Measurements from ENCODE around the gene EXOC1. TPM values are rescaled to one million over a fixed set of nuclear protein-coding genes. Genes with fewer than 3 reads are reported as not detected.

EXOC1 gene
- total RNA-seq, 4 donors from 2014 or later: 30.7 to 55.3 (median 36.9) TPM

DNA sequence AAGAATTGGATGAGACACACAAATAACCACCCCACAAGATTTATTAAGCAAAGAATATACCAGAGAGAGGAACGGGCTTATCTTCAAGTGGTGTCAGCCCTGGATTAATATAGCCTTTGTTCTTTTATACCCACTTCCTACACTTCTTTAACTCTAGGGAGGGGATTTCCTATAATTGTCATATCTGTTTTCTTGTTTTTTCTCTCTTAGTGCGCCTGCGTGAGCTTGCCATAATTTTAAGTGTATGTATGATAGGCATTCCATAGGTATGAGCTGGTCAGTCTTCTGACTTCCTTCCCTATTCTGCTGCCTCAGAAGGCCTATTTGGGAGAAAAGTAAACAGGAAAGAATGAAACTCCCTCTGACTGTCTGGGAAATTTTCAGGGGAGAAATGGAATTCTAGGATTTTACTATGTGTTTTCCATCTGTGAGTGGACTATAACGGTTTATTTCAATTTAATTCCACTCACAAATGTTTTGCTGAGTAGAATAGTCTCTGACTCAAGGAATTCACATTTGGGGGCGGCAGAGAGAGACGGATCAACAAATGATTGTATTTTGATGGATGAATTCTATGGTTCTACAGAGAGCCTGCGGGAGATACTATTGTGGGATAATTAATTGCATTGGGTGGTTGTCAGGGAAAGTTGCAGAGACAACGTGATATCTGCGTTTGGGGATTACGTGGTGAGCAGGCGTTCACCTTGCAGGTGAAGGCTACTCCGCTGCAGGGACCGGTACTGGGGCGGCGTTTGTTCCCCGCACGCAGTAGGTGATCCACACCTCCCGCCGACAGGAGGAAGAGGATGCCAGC is 94.7 kb downstream of the EXOC1 start:
- TF ChIP-seq, protein P1, sequence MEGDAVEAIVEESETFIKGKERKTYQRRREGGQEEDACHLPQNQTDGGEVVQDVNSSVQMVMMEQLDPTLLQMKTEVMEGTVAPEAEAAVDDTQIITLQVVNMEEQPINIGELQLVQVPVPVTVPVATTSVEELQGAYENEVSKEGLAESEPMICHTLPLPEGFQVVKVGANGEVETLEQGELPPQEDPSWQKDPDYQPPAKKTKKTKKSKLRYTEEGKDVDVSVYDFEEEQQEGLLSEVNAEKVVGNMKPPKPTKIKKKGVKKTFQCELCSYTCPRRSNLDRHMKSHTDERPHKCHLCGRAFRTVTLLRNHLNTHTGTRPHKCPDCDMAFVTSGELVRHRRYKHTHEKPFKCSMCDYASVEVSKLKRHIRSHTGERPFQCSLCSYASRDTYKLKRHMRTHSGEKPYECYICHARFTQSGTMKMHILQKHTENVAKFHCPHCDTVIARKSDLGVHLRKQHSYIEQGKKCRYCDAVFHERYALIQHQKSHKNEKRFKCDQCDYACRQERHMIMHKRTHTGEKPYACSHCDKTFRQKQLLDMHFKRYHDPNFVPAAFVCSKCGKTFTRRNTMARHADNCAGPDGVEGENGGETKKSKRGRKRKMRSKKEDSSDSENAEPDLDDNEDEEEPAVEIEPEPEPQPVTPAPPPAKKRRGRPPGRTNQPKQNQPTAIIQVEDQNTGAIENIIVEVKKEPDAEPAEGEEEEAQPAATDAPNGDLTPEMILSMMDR (IDR thresholded peaks at IDR 0.05): no peak
- DNase-seq (ENCODE audit: low spot score) (no peak), ATAC-seq (ENCODE audit: low FRiP score) (peak; percentile 67)

GRCh38 chr4:55948726-55949481 is 95.5 kb downstream of the EXOC1 start, which contains the start of gene CEP135:
TSS of gene CEP135 (plus strand) at chr4:55948945. CDS start at chr4:55952131, 3,186 bp downstream.
- TF ChIP-seq, protein P1 (IDR thresholded peaks at IDR 0.05): peak in 1 of 3 donors; percentile 94
- ATAC-seq (ENCODE audit: low FRiP score): peak; percentile 93

GRCh38 chr4:55949482-55949802 is 96.0 kb downstream of the EXOC1 start:
- DNase-seq (ENCODE audit: low spot score) (no peak), ATAC-seq (ENCODE audit: low FRiP score) (no peak)
- TF ChIP-seq, protein P1 (IDR thresholded peaks at IDR 0.05): no peak

More at GRCh38 chr4:55948726-55949481, 95.5 kb downstream of the EXOC1 start, which contains the start of gene CEP135:
- DNase-seq (ENCODE audit: low spot score): peak; percentile 67

GRCh38 chr4:55951191-55951922 is 97.9 kb downstream of the EXOC1 start:
- DNase-seq (ENCODE audit: low spot score) (no peak), ATAC-seq (ENCODE audit: low FRiP score) (no peak)

More at GRCh38 chr4:55951191-55951922, 97.9 kb downstream of the EXOC1 start:
- TF ChIP-seq, protein P1 (IDR thresholded peaks at IDR 0.05): no peak

Small RNA genes lying within 50 kb of the gene (small RNA-seq; reads per million reads assigned to genes)
- not detected for gene RNU6-652P

Other genes starting within 250 kb of the EXOC1 start
- not detected for gene NMU, start 217.3 kb upstream of the EXOC1 start, total RNA-seq
- gene EXOC1L, start 33.9 kb upstream of the EXOC1 start, total RNA-seq: not detected
- 10 to 100 TPM in 1 of 4 donors, 1 to 10 TPM in 3; 5.1 to 12.9 (median 8.1) TPM for gene CEP135, start 95.3 kb downstream of the EXOC1 start, total RNA-seq